Kidney (tissue), 14 donors: ENCODE results near the gene SPTB. TPM values are rescaled to one million over a fixed set of nuclear protein-coding genes. Genes with fewer than 3 reads are reported as not detected.

Experiments used
- DNase-seq, 5 donors: peaks; one replicate each; pipeline ENCODE4 v3.0.0-alpha.2; 2013 to 2020
- FAIRE-seq: peaks from 2 replicates; lab custom pipeline; 2012; peaks lifted over from hg19 to GRCh38; lab: Jason Lieb, UNC
- H3K27ac ChIP-seq, 2 donors: one replicate each; pipeline ENCODE4 v1.7.0; 2013; ENCODE audit warnings: low read depth in 2 of 2, low read length in 2 of 2, inconsistent platforms in 1 of 2
- H3K27me3 ChIP-seq: one replicate; pipeline ENCODE4 v1.7.1; 2013; ENCODE audit warnings: low read length, inconsistent platforms; ENCODE audit not compliant: control insufficient read depth, insufficient read depth
- H3K36me3 ChIP-seq, 3 donors: one replicate each; pipeline versions ENCODE4 v1.7.0 to v1.7.1; 2013; ENCODE audit warnings: low read length in 3 of 3, control low read depth in 1 of 3, inconsistent platforms in 1 of 3; ENCODE audit not compliant: insufficient read depth in 3 of 3, control insufficient read depth in 2 of 3
- H3K4me1 ChIP-seq, 3 donors: one replicate each; pipeline versions ENCODE4 v1.7.0 to v1.7.1; 2013; ENCODE audit warnings: low read length in 3 of 3, inconsistent platforms in 1 of 3, low read depth in 1 of 3; ENCODE audit not compliant: control insufficient read depth in 2 of 3, insufficient read depth in 2 of 3
- H3K4me3 ChIP-seq, 3 donors: one replicate each; pipeline versions ENCODE4 v1.7.0 to v1.8.1; 2013; ENCODE audit warnings: low read length in 3 of 3, control low read depth in 1 of 3, inconsistent platforms in 1 of 3
- H3K9ac ChIP-seq, 3 donors: one replicate each; pipeline versions ENCODE4 v1.7.0 to v1.7.1; 2013; ENCODE audit warnings: low read length in 3 of 3, control low read depth in 1 of 3, inconsistent platforms in 1 of 3
- H3K9me3 ChIP-seq, 3 donors: one replicate each; pipeline versions ENCODE4 v1.7.0 to v1.7.1; 2013; ENCODE audit warnings: low read length in 3 of 3, control low read depth in 1 of 3, inconsistent platforms in 1 of 3; ENCODE audit not compliant: control insufficient read depth in 2 of 3, insufficient read depth in 1 of 3
- intact Hi-C: fragments of 100-400 bp; cut with DNase I; formaldehyde crosslinking; loops from one replicate; pipeline ENCODE4 v1.11.1; 2022
- polyA plus RNA-seq: library from polyadenylated mRNA; stranded (reverse); fragments of 350-450 nt; fragmentation: Illumina TruSeq; extraction: RNeasy Lipid Tissue Mini Kit (QIAGEN cat#74804); gene quantifications from one replicate; pipeline ENCODE4 v1.2.3, GENCODE V29; 2014; ENCODE audit warnings: low read depth, low replicate concordance; ENCODE audit not compliant: insufficient read depth
- total RNA-seq: library from RNA; stranded (reverse); fragmentation: NEBNext Ultra II Directional; extraction: Animal tissue kit (Norgen Biotek cat#: 25700); gene quantifications from one replicate; pipeline ENCODE4 v1.2.1, GENCODE V29; 2021
- TF ChIP-seq, protein P1 (sequence below): IDR thresholded peaks from 3 replicates; pipeline ENCODE4 v1.5.1; 2012; ENCODE audit warnings: mild to moderate bottlenecking, moderate library complexity, borderline replicate concordance; ENCODE audit not compliant: insufficient read depth; ENCODE audit errors: extremely low read depth
- donor health status: control.
- donor health status: control.
- donor health status: control.
- donor health status: control.
- donor health status: control.
- donor health status: DM: yes; HTN: yes; CAD: no.
- donor health status: Normal renal cell carcinoma (clear cell type).

SPTB gene
- total and polyA plus RNA-seq, 2 donors from 2014 or later = 1.7 to 2.2 TPM

DNA sequence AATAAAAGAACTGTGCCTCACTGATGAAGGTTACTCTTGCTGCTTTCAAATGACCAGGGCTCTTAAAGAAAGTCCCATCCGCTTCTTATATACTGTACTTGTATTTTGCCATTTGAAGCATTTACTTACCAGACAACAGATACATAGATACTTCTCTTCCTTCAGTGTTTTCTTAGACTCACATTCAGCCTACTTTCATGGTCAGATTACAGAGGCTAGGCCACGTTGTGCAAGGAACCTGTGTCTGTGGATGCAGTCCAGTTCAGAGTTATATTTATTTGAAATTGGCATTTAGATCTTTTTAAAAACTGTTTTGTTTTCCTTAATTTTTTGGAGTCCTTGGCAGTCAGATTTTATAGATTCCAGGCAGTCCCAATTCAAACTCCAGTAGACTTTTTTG lies 40.8 kb upstream of the SPTB start:
- DNase-seq (no peak), FAIRE-seq (no peak)
- Histone ChIP-seq H3K9me3 (no peaks in the 10 kb centered on the region), H3K4me3 (no peak overlapping the region), H3K27ac (no peak overlapping the region), H3K4me1 (peaks cover 0 to 10% (median 4%) of the 10 kb centered on the region in 3 donors), H3K36me3 (peaks cover 0 to 7% (median 6%) of the 10 kb centered on the region in 3 donors), H3K27me3 (no peaks in the 10 kb centered on the region), H3K9ac (no peak overlapping the region)
- TF ChIP-seq, protein P1, sequence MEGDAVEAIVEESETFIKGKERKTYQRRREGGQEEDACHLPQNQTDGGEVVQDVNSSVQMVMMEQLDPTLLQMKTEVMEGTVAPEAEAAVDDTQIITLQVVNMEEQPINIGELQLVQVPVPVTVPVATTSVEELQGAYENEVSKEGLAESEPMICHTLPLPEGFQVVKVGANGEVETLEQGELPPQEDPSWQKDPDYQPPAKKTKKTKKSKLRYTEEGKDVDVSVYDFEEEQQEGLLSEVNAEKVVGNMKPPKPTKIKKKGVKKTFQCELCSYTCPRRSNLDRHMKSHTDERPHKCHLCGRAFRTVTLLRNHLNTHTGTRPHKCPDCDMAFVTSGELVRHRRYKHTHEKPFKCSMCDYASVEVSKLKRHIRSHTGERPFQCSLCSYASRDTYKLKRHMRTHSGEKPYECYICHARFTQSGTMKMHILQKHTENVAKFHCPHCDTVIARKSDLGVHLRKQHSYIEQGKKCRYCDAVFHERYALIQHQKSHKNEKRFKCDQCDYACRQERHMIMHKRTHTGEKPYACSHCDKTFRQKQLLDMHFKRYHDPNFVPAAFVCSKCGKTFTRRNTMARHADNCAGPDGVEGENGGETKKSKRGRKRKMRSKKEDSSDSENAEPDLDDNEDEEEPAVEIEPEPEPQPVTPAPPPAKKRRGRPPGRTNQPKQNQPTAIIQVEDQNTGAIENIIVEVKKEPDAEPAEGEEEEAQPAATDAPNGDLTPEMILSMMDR = no peak
- intact Hi-C loops = no loop called here

DNA sequence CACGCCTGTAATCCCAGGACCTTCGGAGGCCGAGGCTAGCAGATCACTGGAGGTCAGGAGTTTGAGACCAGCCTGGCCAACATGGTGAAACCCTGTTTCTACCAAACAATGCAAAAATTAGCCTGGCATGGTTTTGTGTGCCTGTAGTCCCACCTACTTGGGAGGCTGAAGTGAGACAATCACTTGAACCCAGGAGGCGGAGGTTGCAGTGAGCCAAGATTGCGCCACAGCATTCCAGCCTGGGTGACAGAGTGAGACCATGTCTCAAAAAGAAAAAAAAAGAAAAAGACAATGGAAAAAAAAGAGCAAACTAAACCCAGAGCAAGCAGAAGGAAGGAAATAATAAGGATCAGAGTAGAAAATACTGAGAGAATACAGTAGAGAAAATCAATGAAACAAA lies 39.9 kb upstream of the SPTB start:
- H3K4me1 ChIP-seq = peaks cover 0 to 16% (median 9%) of the 10 kb centered on the region in 3 donors
- DNase-seq = no peak

DNA sequence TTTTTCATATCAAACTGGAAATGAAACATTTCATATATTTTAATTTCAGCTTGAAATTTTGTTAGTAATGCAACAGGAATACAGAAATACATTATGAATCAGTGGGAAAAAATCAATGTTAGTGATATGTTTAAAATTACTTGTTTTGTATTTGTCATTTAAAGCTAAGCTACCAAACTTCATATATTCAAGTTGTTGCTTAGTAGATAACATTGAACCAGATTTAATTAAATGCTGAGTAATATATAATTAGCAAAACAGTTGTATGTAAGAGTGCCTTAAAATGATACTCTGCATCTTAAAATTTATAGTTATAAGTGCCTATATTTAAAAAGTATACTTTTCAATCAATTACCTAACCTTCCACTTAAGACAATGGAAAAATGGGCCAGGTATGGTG lies 39.5 kb upstream of the SPTB start:
- Histone ChIP-seq H3K4me3 (no peak overlapping the region), H3K9ac (no peak overlapping the region), H3K9me3 (no peaks in the 10 kb centered on the region), H3K27me3 (no peaks in the 10 kb centered on the region), H3K4me1 (peaks cover 0 to 16% (median 9%) of the 10 kb centered on the region in 3 donors), H3K27ac (no peak overlapping the region), H3K36me3 (no peaks in the 10 kb centered on the region)
- intact Hi-C loops = no loop called here
- FAIRE-seq = no peak
- no peak for DNase-seq
- TF ChIP-seq, protein P1 = no peak

More for the DNA sequence above, 39.9 kb upstream of the SPTB start:
- Histone ChIP-seq H3K9me3 (no peaks in the 10 kb centered on the region), H3K9ac (no peak overlapping the region), H3K27ac (no peak overlapping the region), H3K36me3 (peaks cover 0 to 3% (median under 1%) of the 10 kb centered on the region in 3 donors), H3K27me3 (no peaks in the 10 kb centered on the region), H3K4me3 (no peak overlapping the region)
- TF ChIP-seq, protein P1 = no peak
- FAIRE-seq = no peak
- intact Hi-C loops = no loop called here

DNA sequence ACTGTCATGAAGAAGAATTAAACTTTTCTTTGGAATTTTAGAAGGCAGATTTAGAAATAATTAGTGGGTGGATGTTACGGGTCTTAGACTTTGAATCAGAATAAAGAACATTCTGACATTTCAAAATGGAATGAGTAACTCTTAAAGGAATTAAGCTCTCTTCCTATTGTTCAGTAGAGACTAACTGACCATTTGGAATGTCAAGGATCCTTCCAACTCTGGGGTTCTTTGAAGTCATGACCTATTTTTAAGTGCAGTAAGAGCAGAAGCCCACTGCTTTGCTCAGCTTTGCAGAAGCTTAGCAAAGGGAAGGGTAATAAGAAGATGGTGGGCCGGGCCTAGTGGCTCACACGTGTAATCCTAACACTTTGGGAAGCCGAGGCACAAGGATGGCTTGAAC lies 38.5 kb upstream of the SPTB start:
- TF ChIP-seq, protein P1 = no peak
- Histone ChIP-seq H3K9ac (no peak overlapping the region), H3K4me1 (peaks cover 0 to 16% (median 9%) of the 10 kb centered on the region in 3 donors), H3K9me3 (no peaks in the 10 kb centered on the region), H3K27me3 (no peaks in the 10 kb centered on the region), H3K4me3 (no peak overlapping the region), H3K27ac (no peak overlapping the region), H3K36me3 (no peaks in the 10 kb centered on the region)
- no peak for FAIRE-seq
- DNase-seq = no peak
- intact Hi-C loops = no loop called here
